Type B pancreatic cell (in vitro differentiated cells): ENCODE results near the gene MTG2. TPM values are rescaled to one million over a fixed set of nuclear protein-coding genes. Genes with fewer than 3 reads are reported as not detected.

ENCODE experiments used
- DNase-seq: peaks from one replicate; pipeline ENCODE4 v3.0.0; 2021; ENCODE audit warnings: mixed read lengths; ENCODE audit not compliant: unreplicated experiment; ENCODE audit errors: extremely low spot score
- H3K27ac Mint-ChIP-seq: 2 replicates; pipeline ENCODE4 v1.8.0; 2021; ENCODE audit warnings: mild to moderate bottlenecking, mixed read lengths
- H3K27me3 Mint-ChIP-seq: 2 replicates; pipeline ENCODE4 v1.8.0; 2021; ENCODE audit warnings: mixed read lengths
- H3K36me3 Mint-ChIP-seq: 2 replicates; pipeline ENCODE4 v1.8.0; 2021; ENCODE audit warnings: mixed read lengths
- H3K4me1 Mint-ChIP-seq: one replicate; pipeline ENCODE4 v1.8.0; 2021; ENCODE audit warnings: mixed read lengths; ENCODE audit not compliant: unreplicated experiment
- H3K4me3 Mint-ChIP-seq: 2 replicates; pipeline ENCODE4 v1.8.0; 2021; ENCODE audit warnings: mild to moderate bottlenecking, mixed read lengths
- H3K9me3 Mint-ChIP-seq: 2 replicates; pipeline ENCODE4 v1.8.0; 2021; ENCODE audit warnings: mixed read lengths
- CTCF ChIP-seq: fragments of 200-600 bp; sonication (generic); conservative IDR thresholded peaks from 2 replicates; pipeline ENCODE4 v1.5.0; 2021; ENCODE audit warnings: antibody characterized with exemption, mild to moderate bottlenecking
- total RNA-seq: library from RNA; stranded (reverse); gene quantifications from 2 replicates; pipeline ENCODE4 v1.2.1, GENCODE V29; 2021; ENCODE audit warnings: low replicate concordance

The MTG2 gene
- total RNA-seq, 1 donor from 2014 or later, result 37.4 TPM

DNA sequence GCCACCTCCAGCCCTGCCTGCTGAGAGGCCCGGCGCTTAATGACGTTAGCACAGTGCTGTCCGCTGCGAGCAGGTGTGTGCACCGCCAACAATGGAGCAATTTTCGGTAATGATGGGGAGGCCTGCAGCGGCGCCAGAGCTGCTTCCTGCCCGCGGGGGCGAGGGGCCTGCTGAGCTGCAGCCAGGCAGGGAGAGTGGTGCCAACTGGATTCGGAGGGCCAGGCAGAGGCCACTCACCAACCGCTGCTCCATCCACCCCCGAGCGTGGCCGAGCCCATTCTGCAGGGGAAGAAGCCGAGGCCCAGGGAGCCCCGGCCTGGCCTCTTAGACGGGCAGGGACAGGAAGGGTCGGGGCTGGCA is 27.6 kb downstream of the MTG2 start:
- Mint-ChIP-seq H3K4me3 (no peak overlapping the region), H3K4me1 (peaks cover 4% of the 10 kb centered on the region), H3K9me3 (no peaks in the 10 kb centered on the region), H3K36me3 (no peaks in the 10 kb centered on the region), H3K27ac (no peak overlapping the region), H3K27me3 (peaks cover 24% of the 10 kb centered on the region)
- no peak for TF ChIP-seq CTCF
- DNase-seq, result no peak

DNA sequence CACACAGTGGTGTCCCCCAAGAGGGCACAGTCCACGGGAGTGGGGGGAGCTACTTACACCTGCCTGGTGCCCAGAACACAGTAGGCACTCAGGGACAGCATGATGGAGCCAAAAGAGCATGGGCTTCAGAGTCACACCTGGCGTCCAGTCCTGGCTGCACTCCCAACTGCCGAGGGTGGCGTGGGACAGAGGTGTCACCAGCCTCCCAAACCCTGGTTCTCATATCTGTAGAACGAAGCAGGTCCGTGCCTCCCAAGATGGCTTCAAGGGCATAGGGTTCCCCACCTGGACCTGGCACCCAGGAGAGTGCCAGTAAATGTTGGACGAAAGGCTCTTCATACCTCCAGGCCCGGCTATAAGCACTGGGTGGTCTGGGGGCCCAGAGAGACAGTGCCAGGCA is 28.4 kb downstream of the MTG2 start:
- Mint-ChIP-seq H3K36me3 (no peaks in the 10 kb centered on the region), H3K4me1 (peaks cover 4% of the 10 kb centered on the region), H3K4me3 (no peak overlapping the region), H3K9me3 (no peaks in the 10 kb centered on the region), H3K27ac (no peak overlapping the region), H3K27me3 (peaks cover 29% of the 10 kb centered on the region)
- DNase-seq, result no peak
- TF ChIP-seq CTCF, result no peak

DNA sequence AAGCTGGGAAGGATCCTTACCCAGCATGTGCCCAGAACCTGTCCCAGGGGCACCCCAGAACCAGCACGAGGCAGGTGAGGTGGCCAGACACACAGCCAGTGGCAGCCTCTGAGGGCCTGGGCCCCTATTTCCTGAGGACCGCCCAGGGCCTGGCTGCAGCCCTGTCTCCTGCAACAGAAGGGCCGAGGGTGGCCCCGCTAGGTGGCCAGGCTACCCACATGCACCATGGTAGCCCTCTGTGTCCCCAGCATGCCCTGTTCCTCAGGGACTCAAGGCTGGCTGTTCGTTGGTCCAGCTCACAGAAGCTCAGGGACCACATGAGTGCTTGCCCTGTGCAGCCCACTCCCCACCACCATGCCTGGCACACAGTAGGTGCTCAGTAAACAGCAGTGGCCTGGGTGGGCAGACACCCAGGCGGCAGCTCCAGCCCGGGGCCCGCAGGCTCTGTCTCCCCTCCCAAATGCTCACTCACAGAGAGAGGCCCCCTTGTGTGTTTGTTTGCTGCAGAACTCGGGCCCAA is 29.0 kb downstream of the MTG2 start:
- H3K4me1 Mint-ChIP-seq, result peaks cover 4% of the 10 kb centered on the region
- no peak overlapping the region for H3K4me3 Mint-ChIP-seq
- no peak overlapping the region for H3K27ac Mint-ChIP-seq
- H3K9me3 Mint-ChIP-seq, result no peaks in the 10 kb centered on the region
- H3K27me3 Mint-ChIP-seq, result peaks cover 29% of the 10 kb centered on the region
- no peak for TF ChIP-seq CTCF
- no peak for DNase-seq
- no peaks in the 10 kb centered on the region for H3K36me3 Mint-ChIP-seq

DNA sequence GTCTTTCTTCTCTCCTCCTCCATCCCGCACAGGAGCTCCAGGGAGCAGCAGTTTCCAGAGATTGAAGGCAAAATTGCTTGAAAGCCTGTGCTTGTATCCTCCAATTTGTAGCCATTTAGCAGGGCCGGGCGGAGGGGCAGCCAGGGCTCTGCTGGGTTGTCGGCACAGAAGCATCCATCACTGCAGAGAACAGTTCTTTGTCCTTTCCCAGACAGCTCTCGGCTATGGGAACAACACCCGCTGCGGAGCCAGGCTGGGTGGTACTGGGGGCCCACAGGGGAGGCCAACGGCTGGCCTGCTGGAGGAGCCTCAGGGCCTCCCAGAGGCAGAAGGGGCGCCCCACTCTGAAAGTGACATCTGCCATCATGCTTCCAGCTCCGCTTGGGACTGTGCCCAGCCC is 29.5 kb downstream of the MTG2 start:
- no peak overlapping the region for H3K4me3 Mint-ChIP-seq
- peaks cover 4% of the 10 kb centered on the region for H3K4me1 Mint-ChIP-seq
- no peaks in the 10 kb centered on the region for H3K36me3 Mint-ChIP-seq
- H3K27ac Mint-ChIP-seq, result no peak overlapping the region
- H3K27me3 Mint-ChIP-seq, result peaks cover 33% of the 10 kb centered on the region
- no peak for TF ChIP-seq CTCF
- DNase-seq, result no peak
- no peaks in the 10 kb centered on the region for H3K9me3 Mint-ChIP-seq

GRCh38 chr20:62214067-62214466 is 31.2 kb downstream of the MTG2 start:
- Mint-ChIP-seq H3K9me3 (no peaks in the 10 kb centered on the region), H3K36me3 (no peaks in the 10 kb centered on the region), H3K27me3 (peaks cover 45% of the 10 kb centered on the region), H3K4me3 (no peak overlapping the region), H3K27ac (no peak overlapping the region), H3K4me1 (peaks cover 4% of the 10 kb centered on the region)
- DNase-seq, result no peak
- no peak for TF ChIP-seq CTCF
